Measurements from ENCODE around the gene SNN.

The SNN gene

GRCh38 chr16:11725457-11725856 is 57.2 kb downstream of the SNN start:
- Histone ChIP-seq H3K4me3 (ENCODE audit: low read depth, low read length, poor library complexity, severe bottlenecking) (no peak overlapping the region), H3K36me3 (ENCODE audit: insufficient read depth, low read length) (peaks cover 91% of the 10 kb centered on the region), H3K27me3 (ENCODE audit: insufficient read depth, low read length) (no peaks in the 10 kb centered on the region), H2AFZ (ENCODE audit: low read length) (no peak overlapping the region), H3K9ac (ENCODE audit: low read length) (no peak overlapping the region), H3K79me2 (ENCODE audit: insufficient read depth, low read length) (no peaks in the 10 kb centered on the region), H3K27ac (ENCODE audit: low read depth, low read length, poor library complexity, severe bottlenecking) (no peak overlapping the region), H3F3A (ENCODE audit: insufficient read depth, low read length) (no peaks in the 10 kb centered on the region), H3K9me3 (ENCODE audit: low read length) (no peaks in the 10 kb centered on the region), H3K4me2 (ENCODE audit: low read length) (no peak overlapping the region), H4K20me1 (ENCODE audit: insufficient read depth, low read length) (no peaks in the 10 kb centered on the region), H3K4me1 (ENCODE audit: insufficient read depth, low read length, severe bottlenecking) (peaks cover 12% of the 10 kb centered on the region), H3K9me2 (ENCODE audit: low read depth, low read length) (no peaks in the 10 kb centered on the region)
- TF ChIP-seq EZH2 (IDR thresholded peaks at IDR 0.05; ENCODE audit: borderline replicate concordance, low read length) = no peak
- TF ChIP-seq CTCF (IDR thresholded peaks at IDR 0.05; ENCODE audit: low read length) = no peak

- Histone ChIP-seq H3K36me3 (ENCODE audit: insufficient read depth, low read length) (peaks cover 91% of the 10 kb centered on the region), H3K9ac (ENCODE audit: low read length) (no peak overlapping the region), H3K27me3 (ENCODE audit: insufficient read depth, low read length) (no peaks in the 10 kb centered on the region), H3K4me1 (ENCODE audit: insufficient read depth, low read length, severe bottlenecking) (peaks cover 12% of the 10 kb centered on the region), H2AFZ (ENCODE audit: low read length) (no peak overlapping the region), H3K4me2 (ENCODE audit: low read length) (no peak overlapping the region), H3K27ac (ENCODE audit: low read depth, low read length, poor library complexity, severe bottlenecking) (no peak overlapping the region), H3K9me2 (ENCODE audit: low read depth, low read length) (no peaks in the 10 kb centered on the region), H4K20me1 (ENCODE audit: insufficient read depth, low read length) (no peaks in the 10 kb centered on the region), H3K79me2 (ENCODE audit: insufficient read depth, low read length) (no peaks in the 10 kb centered on the region), H3K4me3 (ENCODE audit: low read depth, low read length, poor library complexity, severe bottlenecking) (no peak overlapping the region), H3K9me3 (ENCODE audit: low read length) (no peaks in the 10 kb centered on the region), H3F3A (ENCODE audit: insufficient read depth, low read length) (no peaks in the 10 kb centered on the region)
- TF ChIP-seq CTCF (IDR thresholded peaks at IDR 0.05; ENCODE audit: low read length) (no peak), EZH2 (IDR thresholded peaks at IDR 0.05; ENCODE audit: borderline replicate concordance, low read length) (no peak)
These were observed 57.8 kb downstream of the SNN start for GRCh38 chr16:11726008-11726407.

- Histone ChIP-seq H3F3A (ENCODE audit: insufficient read depth, low read length) (no peaks in the 10 kb centered on the region), H3K9me3 (ENCODE audit: low read length) (no peaks in the 10 kb centered on the region), H2AFZ (ENCODE audit: low read length) (no peak overlapping the region), H3K79me2 (ENCODE audit: insufficient read depth, low read length) (no peaks in the 10 kb centered on the region), H3K4me1 (ENCODE audit: insufficient read depth, low read length, severe bottlenecking) (peaks cover 1% of the 10 kb centered on the region), H4K20me1 (ENCODE audit: insufficient read depth, low read length) (no peaks in the 10 kb centered on the region), H3K9ac (ENCODE audit: low read length) (no peak overlapping the region), H3K4me3 (ENCODE audit: low read depth, low read length, poor library complexity, severe bottlenecking) (no peak overlapping the region), H3K4me2 (ENCODE audit: low read length) (no peak overlapping the region), H3K27ac (ENCODE audit: low read depth, low read length, poor library complexity, severe bottlenecking) (no peak overlapping the region), H3K9me2 (ENCODE audit: low read depth, low read length) (no peaks in the 10 kb centered on the region), H3K36me3 (ENCODE audit: insufficient read depth, low read length) (peaks cover 91% of the 10 kb centered on the region), H3K27me3 (ENCODE audit: insufficient read depth, low read length) (no peaks in the 10 kb centered on the region)
- no peak for TF ChIP-seq EZH2 (IDR thresholded peaks at IDR 0.05; ENCODE audit: borderline replicate concordance, low read length)
- TF ChIP-seq CTCF (IDR thresholded peaks at IDR 0.05; ENCODE audit: low read length) = no peak
These were observed 59.7 kb downstream of the SNN start for GRCh38 chr16:11727796-11728543.
